Sciatic nerve (tissue), 2 donors: Measurements from ENCODE around the gene GPR153. TPM values are rescaled to one million over a fixed set of nuclear protein-coding genes. Genes with fewer than 3 reads are reported as not detected.

Experiments
- ATAC-seq: fragments of 200-7000 bp; cut with Tn5 transposase; one replicate; pipeline ENCODE4 v1.9.1; 2020; ENCODE audit warnings: mild to moderate bottlenecking, moderate library complexity
- DNase-seq: peaks from one replicate; pipeline ENCODE4 v3.0.0-alpha.2; 2020; ENCODE audit warnings: low spot score
- intact Hi-C: fragments of 100-400 bp; cut with DNase I; formaldehyde crosslinking; loops from one replicate; pipeline ENCODE4 v1.14.2; 2022
- total RNA-seq: library from RNA; stranded (reverse); fragmentation: NEBNext Ultra II Directional; extraction: Animal tissue kit (Norgen Biotek cat#: 25700); gene quantifications from one replicate; pipeline ENCODE4 v1.2.1, GENCODE V29; 2021
- donor health status: DM: no; HTN: no; CAD: no.
- donor health status: DM: no; HTN: no; CAD: no.

The GPR153 gene
- total RNA-seq, 1 donor from 2014 or later = 10.6 TPM

- intact Hi-C loops = no loop called here
- DNase-seq (no peak), ATAC-seq (no peak)
Measured at GRCh38 chr1:6254691-6255090, 6.2 kb downstream of the GPR153 start.

DNA sequence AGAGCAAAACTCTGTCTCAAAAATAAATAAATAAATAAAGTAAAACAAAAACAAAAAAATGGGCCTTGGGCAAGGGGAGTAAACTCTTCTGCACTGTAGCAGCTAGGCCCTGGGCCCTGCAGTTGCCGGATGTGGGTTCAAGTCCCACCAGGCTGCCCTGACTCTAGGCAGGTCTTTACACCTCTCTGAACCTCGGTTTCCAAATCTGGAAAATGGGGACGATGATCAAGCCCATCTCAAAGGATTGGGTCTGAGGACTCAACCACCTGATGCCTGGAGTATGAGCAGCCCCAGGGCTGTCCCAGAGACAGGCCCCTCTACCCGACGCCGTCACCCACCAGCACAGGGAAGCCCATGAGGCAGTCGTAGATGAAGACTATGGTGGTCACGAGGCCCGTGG, 7.5 kb downstream of the GPR153 start:
- intact Hi-C loops = no loop called here
- ATAC-seq (no peak), DNase-seq (no peak)

DNA sequence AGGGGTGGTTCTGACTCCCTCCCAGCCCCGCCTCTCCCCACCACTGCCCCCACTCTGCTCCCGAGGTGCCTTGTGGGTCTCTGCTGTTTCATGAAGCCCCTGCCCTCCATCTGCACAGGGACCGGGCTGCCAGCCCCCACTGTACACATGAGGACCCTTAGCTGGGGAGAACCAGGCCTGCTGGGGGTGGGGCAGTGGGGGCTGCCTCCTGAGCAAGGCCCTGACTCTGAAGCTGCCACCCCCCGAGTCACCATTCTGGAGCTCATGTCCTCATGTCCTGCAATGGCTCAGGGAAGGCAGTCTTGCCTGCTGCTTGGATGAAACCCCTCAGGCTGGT, 8.6 kb downstream of the GPR153 start:
- intact Hi-C loops = no loop called here
- DNase-seq = no peak

GRCh38 chr1:6251681-6252373, 9.1 kb downstream of the GPR153 start:
- DNase-seq (no peak), ATAC-seq (no peak)
- intact Hi-C loops = no loop called here

More for the DNA sequence above, 8.6 kb downstream of the GPR153 start:
- no peak for ATAC-seq

- DNase-seq = no peak
- intact Hi-C loops = no loop called here
- ATAC-seq = no peak
Measured at GRCh38 chr1:6251233-6251632, 9.7 kb downstream of the GPR153 start.

DNA sequence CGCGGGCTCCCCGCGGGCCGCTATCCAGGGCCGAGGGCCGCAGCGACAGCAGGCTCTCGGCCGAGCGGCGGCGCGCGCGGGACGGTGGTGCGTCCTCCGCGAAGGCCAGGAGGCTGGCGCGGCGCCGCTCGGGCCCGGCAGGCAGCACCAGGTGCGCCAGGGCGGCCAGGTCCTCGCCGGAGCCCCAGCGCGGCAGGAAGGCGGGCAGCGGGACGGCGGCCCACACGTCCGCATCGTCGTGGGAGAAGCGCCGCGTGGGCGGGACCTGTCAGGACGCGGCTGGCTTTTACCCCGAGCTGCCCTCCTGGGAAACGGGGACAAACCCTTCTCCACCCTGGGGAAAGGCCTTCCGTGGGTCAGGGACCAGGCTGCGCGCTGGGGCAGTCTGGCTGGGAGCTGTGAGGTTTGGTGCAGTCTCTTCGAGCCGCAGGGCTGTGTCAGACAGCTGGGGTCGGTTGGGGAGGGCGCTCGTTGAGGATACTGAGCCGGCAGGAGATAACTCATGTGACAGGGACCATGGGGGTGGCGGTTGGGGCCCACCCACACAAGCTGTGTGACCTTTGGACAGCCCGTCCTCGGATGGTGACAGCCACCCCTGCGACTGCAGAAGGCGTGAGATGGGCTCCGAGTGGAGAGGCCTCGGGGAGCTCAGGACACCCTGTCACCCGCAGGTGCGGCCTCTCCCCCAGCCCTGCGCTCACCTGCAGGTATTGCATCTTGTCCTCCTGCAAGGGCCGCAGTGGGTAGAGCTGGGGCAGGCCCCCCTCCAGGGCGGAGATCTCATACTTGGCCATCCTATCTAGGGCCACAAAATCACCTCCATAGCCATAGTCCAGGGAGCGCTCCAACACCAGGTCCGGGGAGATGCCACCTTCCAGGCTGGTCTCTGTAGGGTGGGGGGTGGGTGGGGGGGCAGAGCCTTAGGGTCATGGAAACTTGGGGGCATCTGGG, 10.9 kb downstream of the GPR153 start:
- ATAC-seq = no peak
- DNase-seq = no peak
- intact Hi-C loops = loop anchor here (5.0 to 10.0 kb wide), 4 partner anchors 87 to 198 kb away; no protein-coding TSS in a partner anchor

- DNase-seq = no peak
- intact Hi-C loops = loop anchor here (5.0 to 10.0 kb wide), 4 partner anchors 88 to 197 kb away; no protein-coding TSS in a partner anchor
- ATAC-seq = peak; percentile 7
Measured at GRCh38 chr1:6248932-6249738, 11.8 kb downstream of the GPR153 start.

DNA sequence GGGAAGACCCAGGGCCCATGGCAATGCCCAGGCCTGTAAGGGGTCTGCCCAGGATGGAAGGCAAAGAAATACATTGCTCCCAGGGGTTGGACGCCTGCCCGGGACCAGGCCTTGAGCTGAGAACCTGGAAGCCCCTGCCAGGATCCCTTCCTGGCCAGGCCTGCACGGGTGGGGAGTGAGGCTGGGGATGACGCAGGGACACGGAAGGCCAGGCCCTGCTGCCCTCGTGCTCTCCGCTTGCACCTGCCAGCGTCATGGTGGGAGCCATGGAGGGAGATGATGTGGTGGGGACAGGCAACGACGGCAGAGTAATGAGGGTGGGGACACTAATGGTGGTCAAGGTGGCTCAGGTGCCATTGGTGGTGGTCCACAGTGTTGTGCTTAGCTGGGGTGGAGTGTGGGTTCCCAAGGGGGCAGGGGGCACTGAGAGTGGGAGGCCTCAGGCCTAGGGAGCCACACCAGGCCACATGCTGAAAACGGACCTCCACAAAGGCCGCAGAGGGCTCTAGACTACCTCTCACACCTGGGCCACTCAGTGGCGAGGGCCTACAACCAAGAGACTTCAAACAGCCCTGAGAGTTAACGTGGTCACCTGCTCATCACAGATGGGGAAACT, 12.6 kb downstream of the GPR153 start:
- DNase-seq = no peak
- intact Hi-C loops = loop anchor here (5.0 to 10.0 kb wide), 4 partner anchors 89 to 196 kb away; no protein-coding TSS in a partner anchor
- no peak for ATAC-seq

DNA sequence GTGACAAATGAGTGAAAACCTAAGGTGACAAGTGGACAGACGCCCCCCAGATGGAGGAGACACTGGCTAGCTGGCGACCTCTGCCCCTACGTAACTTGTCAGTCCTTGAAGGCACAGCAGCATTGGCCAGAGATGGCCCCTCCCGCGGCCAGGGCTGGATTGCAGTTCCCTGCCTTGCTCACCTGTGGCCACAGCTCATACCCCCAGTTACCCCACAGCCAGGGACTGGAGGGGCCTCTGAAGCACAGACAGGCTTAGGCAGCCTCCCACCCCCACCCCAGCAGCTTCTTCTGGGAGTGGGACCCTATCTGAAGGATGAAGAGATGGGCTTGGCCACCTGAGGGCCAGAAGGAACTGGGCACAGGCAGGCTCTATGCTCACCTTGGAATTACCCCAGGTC, 13.2 kb downstream of the GPR153 start:
- intact Hi-C loops = loop anchor here (5.0 to 10.0 kb wide), 4 partner anchors 90 to 195 kb away; no protein-coding TSS in a partner anchor
- no peak for DNase-seq

GRCh38 chr1:6246497-6247467, 14.1 kb downstream of the GPR153 start:
- intact Hi-C loops = loop anchor here (5.0 to 10.0 kb wide), 4 partner anchors 91 to 194 kb away; no protein-coding TSS in a partner anchor
- ATAC-seq (peak; percentile 81), DNase-seq (peak; percentile 92)

More for the DNA sequence above, 13.2 kb downstream of the GPR153 start:
- ATAC-seq = no peak

DNA sequence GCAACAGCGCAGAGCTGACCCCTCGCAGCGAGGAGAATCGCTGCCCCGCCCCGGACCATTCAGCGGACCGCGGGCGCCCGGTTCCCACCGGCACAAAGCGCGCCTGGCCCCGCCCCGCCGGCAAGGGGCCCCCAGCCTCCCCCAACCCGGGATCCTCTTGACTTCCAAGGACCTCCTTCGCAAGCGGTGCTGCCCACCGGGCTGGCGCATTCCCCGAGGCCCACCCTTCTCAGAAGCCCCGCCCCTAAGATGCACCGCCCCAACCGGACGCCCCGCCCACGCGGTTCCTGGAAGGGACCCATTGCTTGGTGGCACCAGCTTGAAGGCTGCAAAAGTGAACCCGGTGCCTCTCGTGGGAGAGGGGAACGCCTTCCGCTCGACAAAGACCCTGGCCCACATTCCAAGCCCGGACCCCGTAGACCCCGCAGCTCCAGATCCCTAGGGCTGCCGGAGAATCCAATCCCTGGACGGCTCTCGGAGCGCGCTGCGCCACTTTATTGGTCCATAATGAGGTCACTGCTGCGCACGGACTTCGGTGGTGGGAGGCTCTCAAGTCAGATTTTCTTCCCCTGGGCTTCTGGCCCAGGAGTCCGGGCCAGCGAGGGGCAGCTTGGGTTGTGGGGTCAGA, 14.9 kb downstream of the GPR153 start:
- ATAC-seq (no peak), DNase-seq (no peak)
- intact Hi-C loops = loop anchor here (5.0 to 10.0 kb wide), 4 partner anchors 91 to 194 kb away; no protein-coding TSS in a partner anchor

DNA sequence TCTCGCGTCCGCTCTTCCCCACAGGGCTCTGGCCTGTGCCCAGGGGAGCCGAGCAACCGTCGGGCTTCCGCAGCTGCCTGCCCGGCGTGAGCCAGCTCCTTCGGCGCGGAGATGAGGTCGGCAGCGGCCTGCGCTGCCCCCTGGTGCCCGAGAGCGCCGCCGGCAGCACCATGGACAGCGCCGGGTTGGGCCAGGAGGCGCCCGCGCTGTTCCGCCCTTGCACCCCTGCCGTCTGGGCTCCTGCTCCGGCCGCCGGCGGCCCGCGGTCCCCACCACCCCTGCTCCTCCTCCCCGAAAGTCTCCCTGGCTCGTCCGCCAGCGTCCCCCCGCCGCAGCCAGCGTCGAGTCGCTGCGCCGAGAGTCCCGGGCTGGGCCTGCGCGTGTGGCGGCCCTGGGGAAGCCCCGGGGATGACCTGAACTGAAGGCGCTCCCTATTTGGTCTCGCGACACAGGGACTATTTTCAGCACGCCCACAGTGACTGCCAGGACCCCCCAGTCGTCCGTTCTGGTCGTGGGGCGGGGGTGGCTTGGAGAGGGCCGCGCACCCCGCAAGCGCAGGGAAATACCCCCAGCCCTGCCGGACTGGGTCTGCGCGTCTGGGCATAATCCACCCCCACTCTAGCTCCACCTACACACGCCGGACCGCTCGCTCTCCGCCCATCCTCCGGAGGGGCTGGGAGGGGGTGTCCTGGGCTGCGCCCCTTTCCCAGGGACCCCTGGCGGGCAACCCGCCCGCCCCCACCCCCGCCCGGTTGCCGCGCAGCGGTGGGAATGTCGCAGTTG, 15.6 kb downstream of the GPR153 start:
- peak; percentile 66 for ATAC-seq
- intact Hi-C loops = loop anchor here (5.0 to 10.0 kb wide), 4 partner anchors 92 to 193 kb away; no protein-coding TSS in a partner anchor
- peak; percentile 87 for DNase-seq

GRCh38 chr1:6244401-6245049, 16.4 kb downstream of the GPR153 start:
- intact Hi-C loops = loop anchor here (5.0 to 10.0 kb wide), 4 partner anchors 93 to 192 kb away; no protein-coding TSS in a partner anchor
- no peak for ATAC-seq
- no peak for DNase-seq

GRCh38 chr1:6243993-6244392, 16.9 kb downstream of the GPR153 start, which contains the start of gene HES3:
Gene HES3 (plus strand): TSS chr1:6244179. CDS start chr1:6244366, 187 bp downstream.
- intact Hi-C loops = loop anchor here (10.0 kb wide), 1 partner anchor 191 kb away; no protein-coding TSS in a partner anchor
- ATAC-seq = no peak

More at GRCh38 chr1:6243993-6244392, 16.9 kb downstream of the GPR153 start, which contains the start of gene HES3:
- DNase-seq = no peak
